A673 (cell line): ENCODE results near the gene ADARB2. TPM values are rescaled to one million over a fixed set of nuclear protein-coding genes. Genes with fewer than 3 reads are reported as not detected.

ENCODE experiments used
- BruUV-seq: library from RNA; stranded (reverse); fragments of 400-500 nt; replicated peaks from 2 replicates; lab custom pipeline; 2021; lab: Mats Ljungman, UMichigan
- CTCF ChIA-PET: fragments of 300-600 bp; sonication (Branson Sonifier 250); formaldehyde crosslinking; loops from one replicate; lab custom pipeline; 2022; ENCODE audit warnings: antibody characterized with exemption; lab: Charles Lee
- POLR2A ChIA-PET: fragments of 300-600 bp; sonication (Branson Sonifier 250); formaldehyde crosslinking; loops from one replicate; lab custom pipeline; 2022; ENCODE audit warnings: antibody characterized with exemption; ENCODE audit not compliant: low non-redundant PET; lab: Charles Lee
- DNase-seq: peaks from one replicate; pipeline ENCODE4 v3.0.0-alpha.2; 2015; ENCODE audit warnings: low spot score
- H3K27ac ChIP-seq: fragments of 200-600 bp; sonication (generic); 2 replicates; pipeline ENCODE4 v1.5.1; 2016; ENCODE audit warnings: mixed run types, low read depth, mild to moderate bottlenecking, mixed read lengths, antibody characterized with exemption, low read length; ENCODE audit not compliant: poor library complexity, severe bottlenecking
- H3K27me3 ChIP-seq: fragments of 200-600 bp; sonication (generic); replicated peaks from 2 replicates; pipeline ENCODE4 v1.6.1; 2017; ENCODE audit warnings: mixed run types, low read depth, mild to moderate bottlenecking, mixed read lengths, antibody characterized with exemption, low read length; ENCODE audit not compliant: insufficient read depth, poor library complexity
- H3K36me3 ChIP-seq: fragments of 200-600 bp; sonication (generic); 2 replicates; pipeline ENCODE4 v1.6.1; 2016; ENCODE audit warnings: mixed run types, mild to moderate bottlenecking, mixed read lengths, antibody characterized with exemption, low read length; ENCODE audit not compliant: insufficient read depth, poor library complexity, severe bottlenecking
- H3K4me1 ChIP-seq: fragments of 200-600 bp; sonication (generic); 2 replicates; pipeline ENCODE4 v1.6.1; 2017; ENCODE audit warnings: mixed run types, mild to moderate bottlenecking, mixed read lengths, antibody characterized with exemption, low read length; ENCODE audit not compliant: insufficient read depth, poor library complexity, severe bottlenecking
- H3K4me3 ChIP-seq: fragments of 200-600 bp; sonication (generic); 2 replicates; pipeline ENCODE4 v1.5.1; 2016; ENCODE audit warnings: low read depth, mixed run types, mild to moderate bottlenecking, mixed read lengths, low read length; ENCODE audit not compliant: poor library complexity, severe bottlenecking
- H3K9me3 ChIP-seq: fragments of 200-600 bp; sonication (generic); 2 replicates; pipeline ENCODE4 v1.6.1; 2016; ENCODE audit warnings: mixed run types, low read depth, mild to moderate bottlenecking, mixed read lengths, antibody characterized with exemption, low read length; ENCODE audit not compliant: poor library complexity, severe bottlenecking
- EZH2 ChIP-seq: fragments of 200-600 bp; sonication (generic); IDR thresholded peaks from 2 replicates; pipeline ENCODE4 v1.6.1; 2017; ENCODE audit warnings: borderline replicate concordance, low read depth, mild to moderate bottlenecking, mixed read lengths, antibody characterized with exemption, low read length; ENCODE audit not compliant: poor library complexity, severe bottlenecking
- intact Hi-C: fragments of 100-400 bp; cut with micrococcal nuclease; formaldehyde crosslinking; loops from one replicate; pipeline ENCODE4 v1.10.0; 2022; ENCODE audit not compliant: unreplicated experiment
- total RNA-seq: library from RNA; stranded (reverse); gene quantifications from 2 replicates; pipeline ENCODE4 v1.2.3, GENCODE V29; 2021
- TF ChIP-seq, protein P1 (sequence below): fragments of 300-800, 200-600 bp; sonication (generic); conservative IDR thresholded peaks from 2 replicates; pipeline ENCODE4 v1.5.1; 2017; ENCODE audit warnings: low read depth, mild to moderate bottlenecking, antibody characterized with exemption, low read length, moderate library complexity, mixed read lengths

Gene ADARB2
- total RNA-seq, 1 experiment from 2014 or later = not detected

GRCh38 chr10:1570416-1571051 lies 166.8 kb downstream of the ADARB2 start:
- ChIA-PET POLR2A (no interaction called here), CTCF (no interaction called here)
- Histone ChIP-seq H3K4me1 (no peaks in the 10 kb centered on the region), H3K27me3 (peaks cover 78% of the 10 kb centered on the region), H3K36me3 (no peaks in the 10 kb centered on the region), H3K9me3 (no peaks in the 10 kb centered on the region), H3K4me3 (no peak overlapping the region), H3K27ac (no peak overlapping the region)
- TF ChIP-seq, protein P1, sequence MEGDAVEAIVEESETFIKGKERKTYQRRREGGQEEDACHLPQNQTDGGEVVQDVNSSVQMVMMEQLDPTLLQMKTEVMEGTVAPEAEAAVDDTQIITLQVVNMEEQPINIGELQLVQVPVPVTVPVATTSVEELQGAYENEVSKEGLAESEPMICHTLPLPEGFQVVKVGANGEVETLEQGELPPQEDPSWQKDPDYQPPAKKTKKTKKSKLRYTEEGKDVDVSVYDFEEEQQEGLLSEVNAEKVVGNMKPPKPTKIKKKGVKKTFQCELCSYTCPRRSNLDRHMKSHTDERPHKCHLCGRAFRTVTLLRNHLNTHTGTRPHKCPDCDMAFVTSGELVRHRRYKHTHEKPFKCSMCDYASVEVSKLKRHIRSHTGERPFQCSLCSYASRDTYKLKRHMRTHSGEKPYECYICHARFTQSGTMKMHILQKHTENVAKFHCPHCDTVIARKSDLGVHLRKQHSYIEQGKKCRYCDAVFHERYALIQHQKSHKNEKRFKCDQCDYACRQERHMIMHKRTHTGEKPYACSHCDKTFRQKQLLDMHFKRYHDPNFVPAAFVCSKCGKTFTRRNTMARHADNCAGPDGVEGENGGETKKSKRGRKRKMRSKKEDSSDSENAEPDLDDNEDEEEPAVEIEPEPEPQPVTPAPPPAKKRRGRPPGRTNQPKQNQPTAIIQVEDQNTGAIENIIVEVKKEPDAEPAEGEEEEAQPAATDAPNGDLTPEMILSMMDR = no peak
- TF ChIP-seq EZH2 = no peak
- no TSS peak for BruUV-seq
- no peak for DNase-seq
- intact Hi-C loops = no loop called here

GRCh38 chr10:1569208-1569607 lies 168.1 kb downstream of the ADARB2 start:
- Histone ChIP-seq H3K9me3 (no peaks in the 10 kb centered on the region), H3K4me3 (no peak overlapping the region), H3K4me1 (no peaks in the 10 kb centered on the region), H3K36me3 (no peaks in the 10 kb centered on the region), H3K27me3 (peaks cover 76% of the 10 kb centered on the region), H3K27ac (no peak overlapping the region)
- ChIA-PET POLR2A (no interaction called here), CTCF (no interaction called here)
- TF ChIP-seq, protein P1 = no peak
- TF ChIP-seq EZH2 = no peak
- intact Hi-C loops = no loop called here
- no TSS peak for BruUV-seq
- DNase-seq = no peak

DNA sequence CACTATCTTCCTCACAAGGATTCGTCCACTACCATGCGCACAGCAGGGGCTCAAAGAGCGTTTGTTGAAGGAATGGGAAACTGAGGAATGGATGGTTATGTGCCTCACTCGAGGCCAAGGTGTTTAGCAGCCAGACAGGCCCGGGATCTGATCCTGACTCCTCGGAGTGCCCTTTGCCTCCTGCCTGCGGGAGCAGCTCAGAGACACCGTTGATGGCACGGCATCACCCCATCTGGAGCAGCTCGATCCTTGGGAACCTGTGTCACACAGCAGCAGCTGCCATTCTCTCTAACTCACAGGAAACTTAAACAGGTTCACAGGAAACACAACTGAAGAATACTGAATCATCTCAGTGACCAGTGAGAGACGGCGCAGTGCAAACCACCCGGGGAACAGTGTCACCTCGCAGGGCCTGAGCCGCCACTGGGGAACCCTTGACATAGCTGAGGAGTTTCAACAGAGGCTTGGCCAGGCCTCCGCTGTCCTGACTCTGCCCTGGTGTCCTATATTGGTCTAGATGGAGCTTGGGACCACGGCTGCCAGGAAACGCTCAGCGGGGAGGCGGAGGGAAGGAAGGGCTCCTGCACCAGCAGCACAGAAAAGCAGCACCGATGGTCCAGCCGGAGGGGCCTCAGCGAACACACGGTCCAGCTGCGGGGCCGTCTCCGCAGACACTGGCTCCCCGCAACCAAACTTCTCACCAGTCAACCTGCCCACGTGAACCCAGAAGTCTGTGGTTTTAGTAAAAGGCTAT lies 169.4 kb downstream of the ADARB2 start:
- ChIA-PET CTCF (no interaction called here), POLR2A (no interaction called here)
- no peaks in the 10 kb centered on the region for H3K36me3 ChIP-seq

More for the DNA sequence above, 169.4 kb downstream of the ADARB2 start:
- Histone ChIP-seq H3K27me3 (peaks cover 67% of the 10 kb centered on the region), H3K4me1 (no peaks in the 10 kb centered on the region), H3K4me3 (no peak overlapping the region), H3K27ac (no peak overlapping the region), H3K9me3 (no peaks in the 10 kb centered on the region)
- intact Hi-C loops = no loop called here
- DNase-seq = no peak
- TF ChIP-seq, protein P1 = no peak
- TF ChIP-seq EZH2 = no peak
- BruUV-seq = no TSS peak
